ENCODE results near the gene FANCE. TPM values are rescaled to one million over a fixed set of nuclear protein-coding genes. Genes with fewer than 3 reads are reported as not detected.
A peak's percentile ranks its signal among the peaks of the same experiment; 100 is the strongest.

FANCE gene
- total and polyA plus RNA-seq, 8 donors = 1.7 to 4.0 (median 2.6) TPM

DNA sequence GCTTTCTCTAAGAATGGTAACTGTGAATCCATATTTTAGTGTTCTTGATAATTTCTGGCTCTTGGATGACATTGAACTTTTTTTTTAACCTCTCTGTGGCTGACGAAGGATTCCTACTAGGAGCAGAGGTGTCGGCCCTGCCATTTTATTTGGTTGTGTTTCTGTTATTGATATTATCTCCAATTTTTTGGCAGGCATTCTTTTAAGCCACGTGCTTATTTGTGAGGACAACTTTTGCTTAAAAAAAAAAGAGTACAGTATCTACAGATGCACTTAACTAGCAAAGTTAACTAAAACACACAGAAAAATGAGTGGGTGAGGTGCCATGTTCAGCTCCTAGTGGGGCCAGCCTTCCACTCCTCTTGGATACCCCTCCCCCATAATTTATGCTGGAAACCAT, 1.1 kb downstream of the FANCE start:
- 13 to 16% methylated on average over 3 of the region's 3 CpGs for WGBS, 2 donors
- H3K9me3 ChIP-seq = no peaks in the 10 kb centered on the region
- TF ChIP-seq, protein P1, sequence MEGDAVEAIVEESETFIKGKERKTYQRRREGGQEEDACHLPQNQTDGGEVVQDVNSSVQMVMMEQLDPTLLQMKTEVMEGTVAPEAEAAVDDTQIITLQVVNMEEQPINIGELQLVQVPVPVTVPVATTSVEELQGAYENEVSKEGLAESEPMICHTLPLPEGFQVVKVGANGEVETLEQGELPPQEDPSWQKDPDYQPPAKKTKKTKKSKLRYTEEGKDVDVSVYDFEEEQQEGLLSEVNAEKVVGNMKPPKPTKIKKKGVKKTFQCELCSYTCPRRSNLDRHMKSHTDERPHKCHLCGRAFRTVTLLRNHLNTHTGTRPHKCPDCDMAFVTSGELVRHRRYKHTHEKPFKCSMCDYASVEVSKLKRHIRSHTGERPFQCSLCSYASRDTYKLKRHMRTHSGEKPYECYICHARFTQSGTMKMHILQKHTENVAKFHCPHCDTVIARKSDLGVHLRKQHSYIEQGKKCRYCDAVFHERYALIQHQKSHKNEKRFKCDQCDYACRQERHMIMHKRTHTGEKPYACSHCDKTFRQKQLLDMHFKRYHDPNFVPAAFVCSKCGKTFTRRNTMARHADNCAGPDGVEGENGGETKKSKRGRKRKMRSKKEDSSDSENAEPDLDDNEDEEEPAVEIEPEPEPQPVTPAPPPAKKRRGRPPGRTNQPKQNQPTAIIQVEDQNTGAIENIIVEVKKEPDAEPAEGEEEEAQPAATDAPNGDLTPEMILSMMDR (IDR thresholded peaks at IDR 0.05) = no peak
- intact Hi-C loops (cut with DNase I) = no loop called here
- FAIRE-seq (no peak), ATAC-seq (no peak), DNase-seq (no peak)
- peak overlapping the region in 1 of 4 donors; percentile 73 for H3K4me3 ChIP-seq
- peaks cover 0 to 11% (median 0%) of the 10 kb centered on the region in 3 donors for H3K4me1 ChIP-seq
- H3K27ac ChIP-seq = no peak overlapping the region
- no peaks in the 10 kb centered on the region for H3K27me3 ChIP-seq
- H3K36me3 ChIP-seq = no peaks in the 10 kb centered on the region

DNA sequence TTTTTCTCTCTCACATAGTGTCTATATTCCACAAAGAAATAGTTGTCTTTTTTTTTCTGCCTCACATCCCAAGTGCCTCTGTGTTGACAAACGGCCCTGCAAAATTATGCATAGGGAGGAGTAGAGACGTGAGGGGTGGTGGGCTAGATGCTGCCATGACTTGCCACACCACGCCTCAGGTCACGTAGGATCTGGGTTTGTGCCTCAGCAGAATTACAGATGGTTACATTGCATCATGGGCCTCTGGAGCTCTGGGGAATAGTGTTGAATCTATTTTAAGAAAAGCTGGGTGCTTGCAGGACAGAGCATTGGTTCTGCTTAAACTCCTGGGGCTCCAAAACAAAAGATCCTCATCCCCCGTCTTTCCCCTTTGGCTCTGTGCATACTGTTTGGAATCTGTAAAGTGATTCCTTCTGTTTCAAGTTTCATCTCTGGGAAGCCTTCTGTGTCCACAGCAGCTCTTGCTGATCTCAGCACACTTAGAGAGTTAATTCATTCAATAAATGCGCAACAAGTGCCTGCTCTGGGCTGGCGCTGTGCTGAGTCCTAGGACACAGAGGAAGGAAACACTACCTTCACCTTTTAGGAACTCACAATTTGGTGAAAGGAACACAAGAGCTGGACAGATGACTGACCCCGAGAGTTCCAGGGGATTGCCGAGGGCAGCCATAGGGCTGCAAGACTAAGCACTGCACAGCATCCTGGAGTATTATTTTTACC, 2.4 kb downstream of the FANCE start:
- intact Hi-C loops (cut with DNase I) = no loop called here
- WGBS, 2 donors = 89 to 90% methylated on average over 9 of the region's 9 CpGs
- H3K9me3 ChIP-seq = no peaks in the 10 kb centered on the region
- H3K27me3 ChIP-seq = no peaks in the 10 kb centered on the region
- H3K4me1 ChIP-seq = peaks cover 0 to 11% (median 0%) of the 10 kb centered on the region in 3 donors
- no peak overlapping the region for H3K27ac ChIP-seq
- ATAC-seq (no peak), FAIRE-seq (no peak), DNase-seq (no peak)
- no peak overlapping the region for H3K4me3 ChIP-seq
- no peaks in the 10 kb centered on the region for H3K36me3 ChIP-seq
- TF ChIP-seq, protein P1 (IDR thresholded peaks at IDR 0.05) = no peak

DNA sequence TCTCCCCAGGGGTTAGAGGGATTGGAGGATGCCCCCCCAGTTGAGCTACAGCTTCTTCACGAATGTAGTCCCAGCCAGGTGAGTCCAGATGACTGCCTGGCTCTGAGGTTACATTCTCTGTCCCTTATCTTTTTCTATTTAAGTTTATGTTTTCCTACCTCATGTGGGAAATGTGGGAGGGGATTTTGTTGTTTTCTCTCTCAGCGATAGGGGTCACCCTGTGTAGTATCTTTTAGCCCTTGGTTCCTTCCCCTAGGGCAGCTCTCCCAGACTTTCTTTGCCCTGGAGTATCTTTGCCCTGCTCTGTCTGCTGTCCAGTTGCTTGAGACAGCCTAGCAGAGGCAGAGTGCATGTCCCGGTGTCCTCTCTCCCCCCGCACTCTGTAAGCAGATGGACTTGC, 5.8 kb downstream of the FANCE start:
- WGBS, 2 donors = 45 to 50% methylated on average over 4 of the region's 4 CpGs
- peaks cover 0 to 4% (median 0%) of the 10 kb centered on the region in 3 donors for H3K4me1 ChIP-seq
- no peaks in the 10 kb centered on the region for H3K27me3 ChIP-seq
- no peaks in the 10 kb centered on the region for H3K9me3 ChIP-seq
- no peaks in the 10 kb centered on the region for H3K36me3 ChIP-seq
- intact Hi-C loops (cut with DNase I) = no loop called here
- TF ChIP-seq, protein P1 (IDR thresholded peaks at IDR 0.05) = no peak
- DNase-seq = peak in 1 of 6 donors; percentile 6
- no peak for ATAC-seq
- FAIRE-seq = no peak
- no peak overlapping the region for H3K27ac ChIP-seq
- no peak overlapping the region for H3K4me3 ChIP-seq

DNA sequence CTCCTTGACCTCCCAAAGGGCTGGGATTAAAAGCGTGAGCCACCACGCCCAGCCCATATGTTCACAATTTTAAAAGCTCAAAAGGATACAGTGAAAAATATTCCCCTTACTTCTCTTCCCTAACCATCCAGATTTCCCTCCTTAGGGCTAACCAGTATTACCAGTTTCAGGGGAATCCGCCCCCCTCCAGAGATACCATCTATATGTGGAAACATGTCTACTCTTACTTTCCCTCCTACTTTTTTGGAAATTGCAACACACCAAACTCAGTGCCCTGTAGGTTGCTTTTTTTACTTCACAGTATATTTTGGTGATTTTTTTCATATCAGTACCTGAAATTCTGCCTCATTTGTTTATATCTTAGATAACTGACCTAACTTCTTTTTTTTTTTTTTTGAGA, 9.1 kb downstream of the FANCE start:
- ATAC-seq (no peak), FAIRE-seq (no peak), DNase-seq (no peak)
- Histone ChIP-seq H3K27me3 (no peaks in the 10 kb centered on the region), H3K27ac (no peak overlapping the region), H3K4me1 (no peaks in the 10 kb centered on the region), H3K36me3 (no peaks in the 10 kb centered on the region), H3K4me3 (no peak overlapping the region), H3K9me3 (no peaks in the 10 kb centered on the region)
- TF ChIP-seq, protein P1 (IDR thresholded peaks at IDR 0.05) = no peak
- intact Hi-C loops (cut with DNase I) = no loop called here
- 93 to 97% methylated on average over 3 of the region's 3 CpGs for WGBS, 2 donors

DNA sequence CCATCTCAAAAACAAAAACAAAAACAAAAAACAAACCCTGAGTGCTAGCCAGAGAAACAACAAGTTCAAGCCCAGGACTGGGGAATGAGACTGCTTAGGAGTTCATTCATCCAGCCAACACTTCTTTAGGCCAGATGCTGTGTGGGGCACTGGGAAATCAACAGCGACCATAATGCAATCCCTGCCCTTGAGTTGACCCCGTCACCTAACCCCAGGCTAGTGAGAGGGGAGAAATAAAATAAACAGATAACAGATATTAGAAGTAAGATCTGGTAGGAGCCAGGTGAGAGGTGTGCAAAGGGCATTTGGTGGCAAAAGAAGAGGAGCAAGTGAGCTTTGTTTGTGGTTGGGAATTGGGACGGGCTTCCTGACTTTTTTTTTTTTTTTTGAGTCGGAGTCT, 11.2 kb downstream of the FANCE start:
- DNase-seq (no peak), FAIRE-seq (no peak), ATAC-seq (no peak)
- 82 to 86% methylated on average over 4 of the region's 4 CpGs for WGBS, 2 donors
- Histone ChIP-seq H3K9me3 (no peaks in the 10 kb centered on the region), H3K27ac (no peak overlapping the region), H3K4me1 (no peaks in the 10 kb centered on the region), H3K27me3 (no peaks in the 10 kb centered on the region), H3K4me3 (no peak overlapping the region), H3K36me3 (no peaks in the 10 kb centered on the region)
- intact Hi-C loops (cut with DNase I) = no loop called here
- TF ChIP-seq, protein P1 (IDR thresholded peaks at IDR 0.05) = no peak
